Caco-2 (cell line): ENCODE measurements around the gene ARID2. TPM values are rescaled to one million over a fixed set of nuclear protein-coding genes. Genes with fewer than 3 reads are reported as not detected.

Experiments
- BruUV-seq: library from RNA; stranded (reverse); fragments of 400-500 nt; replicated peaks from 2 replicates; lab custom pipeline; 2021; lab: Mats Ljungman, UMichigan
- CTCF ChIA-PET: fragments of 300-600 bp; sonication (Branson Sonifier 250); formaldehyde crosslinking; loops from one replicate; lab custom pipeline; 2022; ENCODE audit warnings: antibody characterized with exemption; lab: Charles Lee
- POLR2A ChIA-PET: fragments of 300-600 bp; sonication (Branson Sonifier 250); formaldehyde crosslinking; loops from one replicate; lab custom pipeline; 2022; ENCODE audit warnings: antibody characterized with exemption; lab: Charles Lee
- DNase-seq, 2 experiments: peaks; one replicate each; pipeline versions ENCODE4 v3.0.0 to v3.0.0-alpha.2; 2020 to 2022
- H3K27me3 ChIP-seq: replicated peaks from 2 replicates; pipeline ENCODE4 v1.6.0; 2011; ENCODE audit warnings: low read length; ENCODE audit not compliant: control insufficient read depth, insufficient read depth
- H3K36me3 ChIP-seq: 2 replicates; pipeline ENCODE4 v1.5.1; 2011; ENCODE audit warnings: low read length; ENCODE audit not compliant: control insufficient read depth, insufficient read depth
- H3K4me1 ChIP-seq: fragments of 250-450 bp; sonication (Bioruptor Pico); 2 replicates; pipeline ENCODE4 v1.5.1; 2020; ENCODE audit warnings: mild to moderate bottlenecking
- H3K4me3 ChIP-seq: 2 replicates; pipeline ENCODE4 v1.5.1; 2011; ENCODE audit warnings: low read depth, mild to moderate bottlenecking, control low read depth, low read length
- H3K9me3 ChIP-seq: fragments of 250-450 bp; sonication (Bioruptor Pico); 2 replicates; pipeline ENCODE4 v1.5.1; 2020; ENCODE audit warnings: mild to moderate bottlenecking, moderate library complexity
- H3K27ac Mint-ChIP-seq: one replicate; pipeline ENCODE4 v1.8.0; 2022; ENCODE audit warnings: mixed read lengths; ENCODE audit not compliant: unreplicated experiment
- H3K27me3 Mint-ChIP-seq: one replicate; pipeline ENCODE4 v1.8.0; 2022; ENCODE audit warnings: mixed read lengths; ENCODE audit not compliant: insufficient read depth, unreplicated experiment
- H3K36me3 Mint-ChIP-seq: one replicate; pipeline ENCODE4 v1.8.0; 2022; ENCODE audit warnings: mild to moderate bottlenecking, mixed read lengths; ENCODE audit not compliant: insufficient read depth, unreplicated experiment
- H3K4me1 Mint-ChIP-seq: one replicate; pipeline ENCODE4 v1.8.0; 2022; ENCODE audit warnings: low read depth, mixed read lengths; ENCODE audit not compliant: unreplicated experiment
- H3K4me3 Mint-ChIP-seq: one replicate; pipeline ENCODE4 v1.8.0; 2022; ENCODE audit warnings: mild to moderate bottlenecking, moderate library complexity, mixed read lengths; ENCODE audit not compliant: unreplicated experiment
- H3K9me3 Mint-ChIP-seq: one replicate; pipeline ENCODE4 v1.8.0; 2022; ENCODE audit warnings: mixed read lengths; ENCODE audit not compliant: unreplicated experiment
- intact Hi-C: fragments of 100-400 bp; cut with micrococcal nuclease; formaldehyde crosslinking; loops from one replicate; pipeline ENCODE4 v1.10.0; 2022; ENCODE audit not compliant: unreplicated experiment
- total RNA-seq: library from RNA; stranded (reverse); gene quantifications from 2 replicates; pipeline ENCODE4 v1.2.3, GENCODE V29; 2022
- TF ChIP-seq, protein P1 (sequence below), 2 experiments: fragments of 200-600 bp in 1 of 2; IDR thresholded peaks; 1 replicate in 1 of 2; 2 replicates in 1 of 2; pipeline versions ENCODE4 v1.5.1 to v1.8.0; 2011 to 2022; ENCODE audit warnings: antibody characterized with exemption in 1 of 2, control low read depth in 1 of 2, inconsistent platforms in 1 of 2, low read depth in 1 of 2, low read length in 1 of 2, mild to moderate bottlenecking in 1 of 2, moderate library complexity in 1 of 2; ENCODE audit not compliant: insufficient read depth in 1 of 2, severe bottlenecking in 1 of 2, unreplicated experiment in 1 of 2

Gene ARID2
- total RNA-seq, 1 experiment from 2014 or later, result 53.9 TPM

DNA sequence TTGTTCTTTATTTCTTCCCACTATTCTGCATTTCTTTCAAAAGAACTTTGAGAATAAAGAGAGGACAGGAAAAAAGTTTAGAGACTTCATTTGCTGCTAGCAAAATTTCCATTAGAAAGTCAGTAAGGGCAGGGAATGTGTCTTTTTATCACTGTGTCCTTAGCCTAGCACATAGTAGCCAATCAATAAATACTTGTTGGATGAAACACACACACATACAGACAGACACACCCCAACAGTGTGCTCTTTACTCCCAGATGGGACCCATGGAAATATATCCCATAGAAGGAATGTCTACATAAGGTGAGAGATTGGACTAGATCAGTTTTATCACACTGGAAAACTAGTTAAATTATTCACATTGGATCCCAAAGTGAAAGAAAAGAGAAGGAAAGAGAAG lies 21.1 kb upstream of the ARID2 start:
- no TSS peak for BruUV-seq
- Histone ChIP-seq H3K27me3 (no peaks in the 10 kb centered on the region), H3K9me3 (no peaks in the 10 kb centered on the region), H3K4me3 (no peak overlapping the region), H3K4me1 (peaks cover 36% of the 10 kb centered on the region), H3K36me3 (no peaks in the 10 kb centered on the region)
- ChIA-PET CTCF (no interaction called here), POLR2A (no interaction called here)
- no peak for DNase-seq
- H3K27me3 Mint-ChIP-seq, result no peaks in the 10 kb centered on the region
- no peaks in the 10 kb centered on the region for H3K9me3 Mint-ChIP-seq
- intact Hi-C loops, result loop anchor here (5.0 kb wide), 2 partner anchors 111 to 161 kb away; no protein-coding TSS in a partner anchor
- H3K27ac Mint-ChIP-seq, result no peak overlapping the region
- peaks cover 39% of the 10 kb centered on the region for H3K4me1 Mint-ChIP-seq
- TF ChIP-seq, protein P1, sequence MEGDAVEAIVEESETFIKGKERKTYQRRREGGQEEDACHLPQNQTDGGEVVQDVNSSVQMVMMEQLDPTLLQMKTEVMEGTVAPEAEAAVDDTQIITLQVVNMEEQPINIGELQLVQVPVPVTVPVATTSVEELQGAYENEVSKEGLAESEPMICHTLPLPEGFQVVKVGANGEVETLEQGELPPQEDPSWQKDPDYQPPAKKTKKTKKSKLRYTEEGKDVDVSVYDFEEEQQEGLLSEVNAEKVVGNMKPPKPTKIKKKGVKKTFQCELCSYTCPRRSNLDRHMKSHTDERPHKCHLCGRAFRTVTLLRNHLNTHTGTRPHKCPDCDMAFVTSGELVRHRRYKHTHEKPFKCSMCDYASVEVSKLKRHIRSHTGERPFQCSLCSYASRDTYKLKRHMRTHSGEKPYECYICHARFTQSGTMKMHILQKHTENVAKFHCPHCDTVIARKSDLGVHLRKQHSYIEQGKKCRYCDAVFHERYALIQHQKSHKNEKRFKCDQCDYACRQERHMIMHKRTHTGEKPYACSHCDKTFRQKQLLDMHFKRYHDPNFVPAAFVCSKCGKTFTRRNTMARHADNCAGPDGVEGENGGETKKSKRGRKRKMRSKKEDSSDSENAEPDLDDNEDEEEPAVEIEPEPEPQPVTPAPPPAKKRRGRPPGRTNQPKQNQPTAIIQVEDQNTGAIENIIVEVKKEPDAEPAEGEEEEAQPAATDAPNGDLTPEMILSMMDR (IDR thresholded peaks at IDR 0.05; ENCODE audit: insufficient read depth in 1 of 2, low read depth in 1 of 2, low read length in 1 of 2, severe bottlenecking in 1 of 2, unreplicated experiment in 1 of 2), result no peak
- no peaks in the 10 kb centered on the region for H3K36me3 Mint-ChIP-seq
- no peak overlapping the region for H3K4me3 Mint-ChIP-seq

DNA sequence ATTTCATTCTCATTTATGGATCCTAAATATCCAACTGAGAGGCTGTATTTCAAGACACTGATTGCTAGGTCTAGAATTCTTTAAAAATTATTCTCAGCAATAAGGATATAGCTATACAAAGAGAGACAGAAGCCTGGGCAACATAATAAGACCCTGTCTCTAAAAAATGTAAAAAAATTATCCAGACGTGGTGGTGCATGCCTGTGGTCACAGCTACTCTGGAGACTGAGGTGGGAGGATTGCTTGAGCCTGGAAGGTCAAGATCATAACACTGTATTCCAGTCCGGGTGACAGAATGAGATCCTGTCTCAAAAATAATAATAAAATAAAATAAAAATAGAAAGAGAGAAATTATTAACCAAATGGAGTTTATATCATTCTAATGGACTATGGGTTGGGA lies 20.6 kb upstream of the ARID2 start:
- Mint-ChIP-seq H3K9me3 (no peaks in the 10 kb centered on the region), H3K36me3 (no peaks in the 10 kb centered on the region), H3K27ac (no peak overlapping the region), H3K27me3 (no peaks in the 10 kb centered on the region), H3K4me3 (no peak overlapping the region), H3K4me1 (peaks cover 41% of the 10 kb centered on the region)
- H3K36me3 ChIP-seq, result no peaks in the 10 kb centered on the region
- H3K27me3 ChIP-seq, result no peaks in the 10 kb centered on the region
- no peak for DNase-seq
- peaks cover 32% of the 10 kb centered on the region for H3K4me1 ChIP-seq
- no peak overlapping the region for H3K4me3 ChIP-seq
- no peaks in the 10 kb centered on the region for H3K9me3 ChIP-seq
- CTCF ChIA-PET, result no interaction called here
- intact Hi-C loops, result loop anchor here (5.0 kb wide), 2 partner anchors 112 to 162 kb away; no protein-coding TSS in a partner anchor
- POLR2A ChIA-PET, result no interaction called here
- TF ChIP-seq, protein P1 (IDR thresholded peaks at IDR 0.05; ENCODE audit: insufficient read depth in 1 of 2, low read depth in 1 of 2, low read length in 1 of 2, severe bottlenecking in 1 of 2, unreplicated experiment in 1 of 2), result no peak
- no TSS peak for BruUV-seq

DNA sequence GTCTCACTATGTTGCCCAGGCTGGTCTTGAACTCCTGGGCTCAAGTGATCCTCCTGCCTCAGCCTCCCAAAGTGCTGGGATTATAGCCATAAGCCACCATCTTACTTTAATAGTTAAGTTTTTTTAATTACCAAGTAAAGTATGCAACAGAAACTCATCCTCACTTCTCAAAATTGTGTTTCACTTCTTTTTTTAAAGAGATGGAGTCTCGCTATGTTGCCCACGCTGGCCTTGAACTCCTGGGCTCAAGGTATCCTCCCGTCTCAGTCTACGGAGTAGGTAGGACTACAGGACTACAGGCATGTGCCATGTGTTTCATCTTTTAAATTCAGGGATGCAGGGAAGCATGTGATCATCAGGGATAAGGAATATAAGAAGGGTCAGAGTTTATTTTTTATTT lies 17.2 kb upstream of the ARID2 start:
- H3K27me3 Mint-ChIP-seq, result no peaks in the 10 kb centered on the region
- intact Hi-C loops, result no loop called here
- no peaks in the 10 kb centered on the region for H3K9me3 Mint-ChIP-seq
- TF ChIP-seq, protein P1 (IDR thresholded peaks at IDR 0.05; ENCODE audit: insufficient read depth in 1 of 2, low read depth in 1 of 2, low read length in 1 of 2, severe bottlenecking in 1 of 2, unreplicated experiment in 1 of 2), result no peak
- no TSS peak for BruUV-seq
- Histone ChIP-seq H3K4me3 (no peak overlapping the region), H3K36me3 (no peaks in the 10 kb centered on the region), H3K4me1 (no peaks in the 10 kb centered on the region; the same call in 1 of the 2 replicates), H3K27me3 (no peaks in the 10 kb centered on the region), H3K9me3 (no peaks in the 10 kb centered on the region)
- peaks cover 17% of the 10 kb centered on the region for H3K4me1 Mint-ChIP-seq
- ChIA-PET CTCF (no interaction called here), POLR2A (no interaction called here)
- no peak for DNase-seq
- H3K27ac Mint-ChIP-seq, result no peak overlapping the region
- H3K36me3 Mint-ChIP-seq, result no peaks in the 10 kb centered on the region
- H3K4me3 Mint-ChIP-seq, result no peak overlapping the region
